Measurements from ENCODE around the gene DPEP1.
"Not testable (repeated sequence)": the region's sequence is repeated elsewhere in the genome, so short reads cannot be mapped to it uniquely, and the experiment has no call there.

Gene DPEP1

GRCh38 chr16:89577055-89577759 lies 36.2 kb upstream of the DPEP1 start:
- no peak for DNase-seq

GRCh38 chr16:89579351-89579750 lies 34.1 kb upstream of the DPEP1 start:
- DNase-seq = no peak

- DNase-seq = peak; percentile 99
Observed at GRCh38 chr16:89581045-89581695, 32.3 kb upstream of the DPEP1 start.

- DNase-seq = no peak
Observed at GRCh38 chr16:89581861-89582563, 31.4 kb upstream of the DPEP1 start.

- DNase-seq = no peak
Observed at GRCh38 chr16:89582614-89583196, 30.7 kb upstream of the DPEP1 start.

- DNase-seq = no peak
Observed at GRCh38 chr16:89583197-89583894, 30.1 kb upstream of the DPEP1 start.

GRCh38 chr16:89583895-89584644 lies 29.4 kb upstream of the DPEP1 start:
- DNase-seq = no peak

- DNase-seq = no peak
Observed at GRCh38 chr16:89584768-89585549, 28.5 kb upstream of the DPEP1 start.

GRCh38 chr16:89586218-89586617 lies 27.2 kb upstream of the DPEP1 start:
- no peak for DNase-seq

GRCh38 chr16:89586853-89587252 lies 26.6 kb upstream of the DPEP1 start:
- DNase-seq = no peak

GRCh38 chr16:89587676-89588075 lies 25.8 kb upstream of the DPEP1 start:
- not testable (repeated sequence) for DNase-seq

- DNase-seq = no peak
Observed at GRCh38 chr16:89588413-89589109, 24.9 kb upstream of the DPEP1 start.

- no peak for DNase-seq
Observed at GRCh38 chr16:89589241-89589926, 24.1 kb upstream of the DPEP1 start.

GRCh38 chr16:89593841-89594240 lies 19.6 kb upstream of the DPEP1 start:
- DNase-seq = no peak

GRCh38 chr16:89595330-89596060 lies 17.9 kb upstream of the DPEP1 start:
- DNase-seq = no peak

GRCh38 chr16:89596061-89596689 lies 17.3 kb upstream of the DPEP1 start:
- DNase-seq = no peak

GRCh38 chr16:89596957-89597649 lies 16.3 kb upstream of the DPEP1 start:
- DNase-seq = no peak

- peak; percentile 32 for DNase-seq
Observed at GRCh38 chr16:89598199-89598598, 15.2 kb upstream of the DPEP1 start.
